IMR-90 (cell line): Measurements from ENCODE around the gene CASK. TPM values are rescaled to one million over a fixed set of nuclear protein-coding genes. Genes with fewer than 3 reads are reported as not detected.

Experiments used
- ATAC-seq: fragments of 200-7000 bp; cut with Tn5 transposase; 2 replicates; pipeline ENCODE4 v1.9.1; 2020; ENCODE audit warnings: low read depth, mild to moderate bottlenecking, moderate library complexity
- BruUV-seq: library from RNA; stranded (reverse); fragments of 400-500 nt; replicated peaks from 2 replicates; lab custom pipeline; 2021; lab: Mats Ljungman, UMichigan
- CTCF ChIA-PET: fragments of 300-600 bp; formaldehyde crosslinking; extraction: SDS; loops from one replicate; lab custom pipeline; 2021; ENCODE audit warnings: antibody characterized with exemption; lab: Yijun Ruan, JAX
- POLR2A ChIA-PET: fragments of 300-600 bp; sonication (Branson Sonifier 250); formaldehyde crosslinking; loops from one replicate; lab custom pipeline; 2022; ENCODE audit warnings: antibody characterized with exemption; ENCODE audit not compliant: unreplicated experiment; lab: Charles Lee
- DNase-seq: peaks from one replicate; pipeline ENCODE4 v3.0.0; 2013
- H2AFZ ChIP-seq: replicated peaks from 2 replicates; pipeline ENCODE3; 2013; ENCODE audit warnings: low read length, mild to moderate bottlenecking; ENCODE audit not compliant: poor library complexity
- H2AK5ac ChIP-seq: 2 replicates; pipeline ENCODE4 v1.6.1; 2013; ENCODE audit warnings: low read depth, low read length, inconsistent platforms
- H2AK9ac ChIP-seq: replicated peaks from 2 replicates; pipeline ENCODE3; 2013; ENCODE audit warnings: mild to moderate bottlenecking, low read depth, low read length, moderate library complexity; ENCODE audit not compliant: poor library complexity
- H2BK120ac ChIP-seq: 2 replicates; pipeline ENCODE4 v1.6.1; 2013; ENCODE audit warnings: low read depth, low read length, inconsistent platforms
- H2BK15ac ChIP-seq: 3 replicates; pipeline ENCODE4 v1.6.1; 2013; ENCODE audit warnings: low read depth, low read length, inconsistent platforms
- H2BK20ac ChIP-seq: 2 replicates; pipeline ENCODE4 v1.6.1; 2013; ENCODE audit warnings: low read depth, mild to moderate bottlenecking, inconsistent platforms, low read length, moderate library complexity
- H2BK5ac ChIP-seq: 2 replicates; pipeline ENCODE4 v1.6.1; 2013; ENCODE audit warnings: mild to moderate bottlenecking, low read depth, low read length, inconsistent platforms; ENCODE audit not compliant: poor library complexity, severe bottlenecking
- H3K14ac ChIP-seq: replicated peaks from 2 replicates; pipeline ENCODE4 v1.6.1; 2013; ENCODE audit warnings: low read depth, low read length, inconsistent platforms
- H3K18ac ChIP-seq: 2 replicates; pipeline ENCODE4 v1.6.1; 2013; ENCODE audit warnings: low read depth, low read length, control low read depth
- H3K23ac ChIP-seq: 2 replicates; pipeline ENCODE4 v1.6.1; 2013; ENCODE audit warnings: low read depth, low read length, inconsistent platforms
- H3K27ac ChIP-seq: 2 replicates; pipeline ENCODE4 v1.5.1; 2013; ENCODE audit warnings: mild to moderate bottlenecking, control low read depth, low read length; ENCODE audit not compliant: insufficient read depth
- H3K27me3 ChIP-seq: 2 replicates; pipeline ENCODE4 v1.6.1; 2013; ENCODE audit warnings: low read length; ENCODE audit not compliant: control insufficient read depth, insufficient read depth
- H3K36me3 ChIP-seq: 2 replicates; pipeline ENCODE4 v1.6.1; 2013; ENCODE audit warnings: low read length, mixed read lengths; ENCODE audit not compliant: control insufficient read depth, insufficient read depth
- H3K4ac ChIP-seq: 2 replicates; pipeline ENCODE4 v1.6.1; 2013; ENCODE audit warnings: low read depth, low read length, inconsistent platforms
- H3K4me1 ChIP-seq: 2 replicates; pipeline ENCODE4 v1.6.1; 2013; ENCODE audit warnings: low read length, mixed read lengths; ENCODE audit not compliant: control insufficient read depth, insufficient read depth
- H3K4me2 ChIP-seq: 2 replicates; pipeline ENCODE4 v1.6.1; 2013; ENCODE audit warnings: low read depth, mild to moderate bottlenecking, control low read depth, low read length, moderate library complexity
- H3K4me3 ChIP-seq: 2 replicates; pipeline ENCODE4 v1.5.1; 2013; ENCODE audit warnings: low read depth, mild to moderate bottlenecking, control low read depth, low read length, moderate library complexity; ENCODE audit not compliant: insufficient read depth
- H3K56ac ChIP-seq: 2 replicates; pipeline ENCODE4 v1.6.1; 2013; ENCODE audit warnings: low read length, inconsistent platforms; ENCODE audit not compliant: insufficient read depth; ENCODE audit errors: extremely low read depth
- H3K79me1 ChIP-seq, 2 experiments: 2 replicates each; pipeline ENCODE4 v1.6.1; 2013; ENCODE audit warnings: low read length in 2 of 2, inconsistent platforms in 1 of 2, low read depth in 1 of 2
- H3K9ac ChIP-seq: 2 replicates; pipeline ENCODE4 v1.6.1; 2013; ENCODE audit warnings: low read depth, low read length, control low read depth
- H3K9me1 ChIP-seq: 2 replicates; pipeline ENCODE4 v1.6.1; 2013; ENCODE audit warnings: low read length, inconsistent platforms; ENCODE audit not compliant: insufficient read depth
- H3K9me3 ChIP-seq: 2 replicates; pipeline ENCODE4 v1.6.1; 2013; ENCODE audit warnings: low read length; ENCODE audit not compliant: control insufficient read depth, insufficient read depth
- H4K20me1 ChIP-seq: 2 replicates; pipeline ENCODE4 v1.6.1; 2013; ENCODE audit warnings: low read length, inconsistent platforms; ENCODE audit not compliant: insufficient read depth
- H4K5ac ChIP-seq: 2 replicates; pipeline ENCODE4 v1.6.1; 2013; ENCODE audit warnings: mild to moderate bottlenecking, low read depth, low read length, control low read depth
- H4K8ac ChIP-seq, 2 experiments: 2 replicates each; pipeline ENCODE4 v1.6.1; 2013; ENCODE audit warnings: low read depth in 2 of 2, low read length in 2 of 2, control low read depth in 1 of 2, inconsistent platforms in 1 of 2
- H4K91ac ChIP-seq: 2 replicates; pipeline ENCODE4 v1.6.1; 2013; ENCODE audit warnings: low read depth, low read length, inconsistent platforms; ENCODE audit not compliant: insufficient read depth
- BHLHE40 ChIP-seq: fragments of 150-350 bp; IDR thresholded peaks from 2 replicates; pipeline ENCODE4 v1.6.1; 2016; ENCODE audit warnings: mild to moderate bottlenecking, low read depth, low read length
- CEBPB ChIP-seq: IDR thresholded peaks from 2 replicates; pipeline ENCODE4 v1.6.1; 2012; ENCODE audit warnings: low read depth, low read length, improper control_type of control experiment
- CHD1 ChIP-seq: IDR thresholded peaks from 2 replicates; pipeline ENCODE4 v1.6.1; 2012; ENCODE audit warnings: low read depth, low read length, improper control_type of control experiment
- CTCF ChIP-seq: conservative IDR thresholded peaks from 2 replicates; pipeline ENCODE4 v1.5.1; 2012; ENCODE audit warnings: mild to moderate bottlenecking, low read depth, low read length, improper control_type of control experiment
- ELK1 ChIP-seq: fragments of 150-350 bp; IDR thresholded peaks from 2 replicates; pipeline ENCODE4 v1.6.1; 2016; ENCODE audit warnings: low read depth, mild to moderate bottlenecking, low read length, moderate library complexity, borderline replicate concordance
- FOS ChIP-seq: fragments of 150-350 bp; IDR thresholded peaks from 2 replicates; pipeline ENCODE4 v1.6.1; 2016; ENCODE audit warnings: low read depth, low read length
- MAFK ChIP-seq: IDR thresholded peaks from 2 replicates; pipeline ENCODE4 v1.6.1; 2012; ENCODE audit warnings: low read depth, low read length, improper control_type of control experiment
- MAZ ChIP-seq: IDR thresholded peaks from 2 replicates; pipeline ENCODE4 v1.6.1; 2012; ENCODE audit warnings: low read depth, mild to moderate bottlenecking, low read length, improper control_type of control experiment, moderate library complexity, borderline replicate concordance
- MXI1 ChIP-seq: IDR thresholded peaks from 2 replicates; pipeline ENCODE4 v1.6.1; 2012; ENCODE audit warnings: low read depth, mild to moderate bottlenecking, low read length, moderate library complexity, borderline replicate concordance
- NFE2L2 ChIP-seq: fragments of 150-350 bp; IDR thresholded peaks from 2 replicates; pipeline ENCODE4 v1.6.1; 2016; ENCODE audit warnings: low read depth, mild to moderate bottlenecking, low read length
- POLR2A ChIP-seq: IDR thresholded peaks from 2 replicates; pipeline ENCODE4 v1.6.1; 2012; ENCODE audit warnings: mild to moderate bottlenecking, low read depth, low read length
- RAD21 ChIP-seq: IDR thresholded peaks from 2 replicates; pipeline ENCODE4 v1.6.1; 2012; ENCODE audit warnings: low read length, improper control_type of control experiment
- RCOR1 ChIP-seq: IDR thresholded peaks from 2 replicates; pipeline ENCODE4 v1.6.1; 2012; ENCODE audit warnings: mild to moderate bottlenecking, low read length, improper control_type of control experiment; ENCODE audit not compliant: insufficient replicate concordance
- RFX5 ChIP-seq: IDR thresholded peaks from 2 replicates; pipeline ENCODE4 v1.8.0; 2012; ENCODE audit warnings: low read depth, mild to moderate bottlenecking, low read length, moderate library complexity
- SMC3 ChIP-seq: fragments of 150-350 bp; IDR thresholded peaks from 2 replicates; pipeline ENCODE4 v1.6.1; 2016; ENCODE audit warnings: low read depth, mild to moderate bottlenecking, antibody characterized with exemption, low read length, moderate library complexity
- USF2 ChIP-seq: fragments of 150-350 bp; IDR thresholded peaks from 2 replicates; pipeline ENCODE4 v1.6.1; 2017; ENCODE audit warnings: mild to moderate bottlenecking, antibody characterized with exemption, low read length, low read depth
- WGBS, 2 experiments: methylation state at CpG; one replicate each; pipeline versions ENCODE4 v1.1.5 to v1.1.7; 2013; ENCODE audit warnings: missing lambda C conversion rate in 2 of 2; ENCODE audit not compliant: insufficient read length in 1 of 2; ENCODE audit errors: extremely low coverage in 2 of 2; 5-methylcytosine and 5-hydroxymethylcytosine counted together
- dilution Hi-C: fragments of 300-500 bp; cut with HindIII; formaldehyde crosslinking; loops from one replicate; pipeline ENCODE4 v1.14.3; 2018; ENCODE audit warnings: low sequenced_read_pairs; ENCODE audit not compliant: unreplicated experiment
- in situ Hi-C: fragments of 300-500 bp; cut with MboI; formaldehyde crosslinking; loops from 3 replicates; pipeline ENCODE4 v1.14.3; 2019; ENCODE audit warnings: low sequenced_read_pairs, inconsistent platforms, mixed read lengths
- intact Hi-C: fragments of 100-400 bp; cut with micrococcal nuclease; formaldehyde crosslinking; loops from 2 replicates; pipeline ENCODE4 v1.10.0; 2022
- polyA plus RNA-seq, 3 experiments: library from polyadenylated mRNA; depleted of rRNA; stranded (reverse); fragments of >200 nt; gene quantifications; 2 replicates each; pipeline ENCODE4 v1.2.3, GENCODE V29; 2012; ENCODE audit warnings: low replicate concordance in 1 of 3
- total RNA-seq: library from RNA; depleted of rRNA; stranded (reverse); fragments of >200 nt; gene quantifications from 2 replicates; pipeline ENCODE4 v1.2.3, GENCODE V29; 2012

Gene CASK
- total and polyA plus RNA-seq, 2 of the 4 experiments (the other 2 are of a cell fraction), result 9.4 to 17.7 TPM

GRCh38 chrX:41825796-41826195 lies 97.6 kb downstream of the CASK start:
- no peak overlapping the region for H3K4ac ChIP-seq
- TF ChIP-seq BHLHE40, result no peak
- TF ChIP-seq CEBPB, result no peak
- no peak for TF ChIP-seq CTCF
- TF ChIP-seq MAZ, result no peak
- TF ChIP-seq RFX5, result no peak
- TF ChIP-seq MXI1, result no peak
- TF ChIP-seq SMC3, result no peak
- no peak for TF ChIP-seq FOS
- TF ChIP-seq NFE2L2, result no peak
- no peak for TF ChIP-seq CHD1
- TF ChIP-seq USF2, result no peak
- TF ChIP-seq POLR2A, result no peak
- no peak for TF ChIP-seq ELK1
- no peak for TF ChIP-seq RAD21
- no peak for TF ChIP-seq RCOR1
- TF ChIP-seq MAFK, result no peak
- H4K91ac ChIP-seq, result no peak overlapping the region
- H3K36me3 ChIP-seq, result no peaks in the 10 kb centered on the region
- no peak for DNase-seq
- in situ Hi-C loops, result no loop called here
- POLR2A ChIA-PET, result no interaction called here
- BruUV-seq, result no TSS peak
- no peaks in the 10 kb centered on the region; the same call in 1 of the 2 replicates for H3K9me1 ChIP-seq
- no peak for ATAC-seq
- H3K4me3 ChIP-seq, result no peak overlapping the region
- no peak overlapping the region for H2BK5ac ChIP-seq
- dilution Hi-C loops, result no loop called here
- H3K79me1 ChIP-seq, result peaks cover 3 to 8% of the 10 kb centered on the region in 2 experiments; a peak in 1 of 4 replicates
- H3K27ac ChIP-seq, result no peak overlapping the region
- H3K4me2 ChIP-seq, result no peak overlapping the region
- H3K27me3 ChIP-seq, result no peaks in the 10 kb centered on the region
- intact Hi-C loops, result no loop called here
- no peak overlapping the region for H3K23ac ChIP-seq
- no peak overlapping the region for H2BK20ac ChIP-seq
- WGBS, 2 experiments, result no CpG with 5 or more reads among the region's 2 CpGs
- H2AK5ac ChIP-seq, result no peak overlapping the region
- no peak overlapping the region for H2AFZ ChIP-seq
- H3K56ac ChIP-seq, result no peak overlapping the region
- H3K9me3 ChIP-seq, result no peaks in the 10 kb centered on the region
- no peak overlapping the region for H4K5ac ChIP-seq
- H2BK15ac ChIP-seq, result no peak overlapping the region
- no peak overlapping the region for H2AK9ac ChIP-seq
- H3K18ac ChIP-seq, result no peak overlapping the region
- CTCF ChIA-PET, result no interaction called here
- peaks cover 2% of the 10 kb centered on the region; the same call in 1 of the 2 replicates for H3K4me1 ChIP-seq
- no peak overlapping the region for H3K9ac ChIP-seq
- H4K8ac ChIP-seq, result no peak overlapping the region
- no peak overlapping the region for H3K14ac ChIP-seq
- H4K20me1 ChIP-seq, result 0 out of 2 replicates have a peak, but pooled peaks cover 5% of the 10 kb centered on the region
- H2BK120ac ChIP-seq, result no peak overlapping the region
